GM18870 (cell line): ENCODE data around the gene PIK3C3.
"Not testable (repeated sequence)": the region's sequence is repeated elsewhere in the genome, so short reads cannot be mapped to it uniquely, and the experiment has no call there.

ENCODE experiments used
- ATAC-seq: cut with Tn5 transposase; IDR thresholded peaks from one replicate; pipeline ENCODE4 v1.9.1; 2021; ENCODE audit warnings: moderate library complexity; ENCODE audit not compliant: unreplicated experiment

PIK3C3 gene

GRCh38 chr18:42018831-42019230, 63.8 kb downstream of the PIK3C3 start:
- no peak for ATAC-seq

GRCh38 chr18:42024131-42024530, 69.1 kb downstream of the PIK3C3 start:
- no peak for ATAC-seq

GRCh38 chr18:42025491-42025890, 70.5 kb downstream of the PIK3C3 start:
- ATAC-seq, result peak; percentile 9

GRCh38 chr18:42025974-42026625, 71.1 kb downstream of the PIK3C3 start:
- peak; percentile 98 for ATAC-seq

- no peak for ATAC-seq
These were observed 73.3 kb downstream of the PIK3C3 start for GRCh38 chr18:42028247-42028832.

GRCh38 chr18:42029092-42029491, 74.1 kb downstream of the PIK3C3 start:
- no peak for ATAC-seq

- no peak for ATAC-seq
These were observed 75.7 kb downstream of the PIK3C3 start for GRCh38 chr18:42030586-42031182.

- ATAC-seq, result no peak
These were observed 77.4 kb downstream of the PIK3C3 start for GRCh38 chr18:42032447-42032846.

- no peak for ATAC-seq
These were observed 78.2 kb downstream of the PIK3C3 start for GRCh38 chr18:42033137-42033810.

GRCh38 chr18:42038936-42039335, 83.9 kb downstream of the PIK3C3 start:
- no peak for ATAC-seq

- ATAC-seq, result no peak
These were observed 84.4 kb downstream of the PIK3C3 start for GRCh38 chr18:42039396-42039795.

- no peak for ATAC-seq
These were observed 86.8 kb downstream of the PIK3C3 start for GRCh38 chr18:42041793-42042192.

- no peak for ATAC-seq
These were observed 90.3 kb downstream of the PIK3C3 start for GRCh38 chr18:42045346-42045745.

- no peak for ATAC-seq
These were observed 92.7 kb downstream of the PIK3C3 start for GRCh38 chr18:42047721-42048120.

GRCh38 chr18:42048158-42048557, 93.1 kb downstream of the PIK3C3 start:
- no peak for ATAC-seq

GRCh38 chr18:42049536-42049935, 94.5 kb downstream of the PIK3C3 start:
- ATAC-seq, result not testable (repeated sequence)

GRCh38 chr18:42051411-42051810, 96.4 kb downstream of the PIK3C3 start:
- ATAC-seq, result no peak

- ATAC-seq, result no peak
These were observed 97.2 kb downstream of the PIK3C3 start for GRCh38 chr18:42052122-42052708.

GRCh38 chr18:42053188-42053781, 98.3 kb downstream of the PIK3C3 start:
- ATAC-seq, result peak; percentile 87

GRCh38 chr18:42064109-42064508, 109.1 kb downstream of the PIK3C3 start:
- ATAC-seq, result no peak

- ATAC-seq, result no peak
These were observed 112.5 kb downstream of the PIK3C3 start for GRCh38 chr18:42067518-42067917.
